ENCODE measurements around the gene FMNL3. TPM values are rescaled to one million over a fixed set of nuclear protein-coding genes. Genes with fewer than 3 reads are reported as not detected.

FMNL3 gene
- total RNA-seq, 1 experiment from 2014 or later = 0.58 TPM

DNA sequence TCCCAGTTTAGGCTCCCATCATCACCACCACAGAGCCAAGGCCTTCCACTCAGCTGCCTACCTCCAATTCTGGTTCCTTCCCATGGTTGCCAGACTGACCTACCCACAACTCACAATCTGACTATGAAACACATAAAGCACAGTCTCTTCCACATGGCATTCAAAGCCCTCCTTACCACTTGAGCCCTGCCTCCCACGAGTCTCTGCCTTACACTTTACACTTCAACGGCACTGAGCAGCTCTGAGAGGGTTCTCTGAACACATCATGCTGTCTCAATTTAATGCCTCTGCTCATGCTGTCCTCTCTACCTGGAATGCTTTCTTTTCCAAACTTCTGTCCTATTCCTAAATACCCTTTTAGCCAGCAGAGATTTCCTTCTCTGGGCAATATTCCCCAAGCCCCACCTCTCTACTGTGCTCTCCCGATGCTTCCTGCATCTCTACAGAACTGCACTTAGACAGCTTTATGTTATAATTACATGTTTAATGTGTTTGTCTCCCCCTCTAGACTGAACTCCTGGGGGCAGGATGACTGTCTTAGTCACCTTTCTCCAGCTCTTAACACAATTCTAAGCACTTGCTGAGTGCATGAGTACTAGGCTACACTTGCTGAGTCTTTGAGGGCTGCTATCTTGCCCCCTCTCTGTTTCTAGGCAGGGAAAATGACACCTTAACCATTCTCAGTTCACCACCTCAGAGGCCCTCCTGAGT, 23.5 kb downstream of the FMNL3 start:
- TF ChIP-seq, protein P1, sequence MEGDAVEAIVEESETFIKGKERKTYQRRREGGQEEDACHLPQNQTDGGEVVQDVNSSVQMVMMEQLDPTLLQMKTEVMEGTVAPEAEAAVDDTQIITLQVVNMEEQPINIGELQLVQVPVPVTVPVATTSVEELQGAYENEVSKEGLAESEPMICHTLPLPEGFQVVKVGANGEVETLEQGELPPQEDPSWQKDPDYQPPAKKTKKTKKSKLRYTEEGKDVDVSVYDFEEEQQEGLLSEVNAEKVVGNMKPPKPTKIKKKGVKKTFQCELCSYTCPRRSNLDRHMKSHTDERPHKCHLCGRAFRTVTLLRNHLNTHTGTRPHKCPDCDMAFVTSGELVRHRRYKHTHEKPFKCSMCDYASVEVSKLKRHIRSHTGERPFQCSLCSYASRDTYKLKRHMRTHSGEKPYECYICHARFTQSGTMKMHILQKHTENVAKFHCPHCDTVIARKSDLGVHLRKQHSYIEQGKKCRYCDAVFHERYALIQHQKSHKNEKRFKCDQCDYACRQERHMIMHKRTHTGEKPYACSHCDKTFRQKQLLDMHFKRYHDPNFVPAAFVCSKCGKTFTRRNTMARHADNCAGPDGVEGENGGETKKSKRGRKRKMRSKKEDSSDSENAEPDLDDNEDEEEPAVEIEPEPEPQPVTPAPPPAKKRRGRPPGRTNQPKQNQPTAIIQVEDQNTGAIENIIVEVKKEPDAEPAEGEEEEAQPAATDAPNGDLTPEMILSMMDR (IDR thresholded peaks at IDR 0.05; ENCODE audit: unreplicated experiment) = no peak
- H3K4me1 Mint-ChIP-seq (ENCODE audit: insufficient read depth, unreplicated experiment) = no peaks in the 10 kb centered on the region
- no peaks in the 10 kb centered on the region for H3K9me3 Mint-ChIP-seq (ENCODE audit: unreplicated experiment)
- ChIA-PET POLR2A (no interaction called here), CTCF (interaction anchor here (0.6 to 0.9 kb wide), 2 partner anchors 11 to 19 kb away, joined by 3 read pairs; no protein-coding TSS in a partner anchor)
- intact Hi-C loops (cut with micrococcal nuclease) = no loop called here
- no peaks in the 10 kb centered on the region for H3K36me3 Mint-ChIP-seq (ENCODE audit: insufficient read depth, unreplicated experiment)
- no peak overlapping the region for H3K27ac Mint-ChIP-seq (ENCODE audit: low read depth, unreplicated experiment)
- BruUV-seq (replicated peaks) = no TSS peak
- H3K27me3 Mint-ChIP-seq (ENCODE audit: insufficient read depth, unreplicated experiment) = no peaks in the 10 kb centered on the region
- no peak overlapping the region for H3K4me3 Mint-ChIP-seq (ENCODE audit: unreplicated experiment)
- DNase-seq (ENCODE audit: unreplicated experiment) = no peak

DNA sequence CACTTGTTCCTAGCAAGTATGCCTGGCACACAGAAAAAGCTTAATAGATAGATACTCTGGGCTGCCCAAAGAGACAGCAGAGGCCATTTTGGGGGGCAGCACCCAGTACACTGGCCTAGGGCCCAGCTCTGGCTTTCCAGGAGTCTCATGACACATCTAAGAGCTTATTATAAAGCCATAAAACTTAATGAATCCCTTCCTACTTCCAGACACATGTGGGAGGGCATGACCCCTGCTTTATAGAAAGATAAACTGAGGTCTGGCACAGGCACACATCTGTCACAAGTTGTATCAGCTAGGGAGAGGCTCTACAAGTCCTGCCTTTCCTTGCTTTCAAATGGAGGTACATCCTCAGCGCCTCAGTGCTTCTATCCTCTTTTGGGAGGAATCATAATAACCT, 27.1 kb downstream of the FMNL3 start:
- H3K27me3 Mint-ChIP-seq (ENCODE audit: insufficient read depth, unreplicated experiment) = peaks cover 16% of the 10 kb centered on the region
- H3K9me3 Mint-ChIP-seq (ENCODE audit: unreplicated experiment) = no peaks in the 10 kb centered on the region
- DNase-seq (ENCODE audit: unreplicated experiment) = no peak
- no peaks in the 10 kb centered on the region for H3K36me3 Mint-ChIP-seq (ENCODE audit: insufficient read depth, unreplicated experiment)
- TF ChIP-seq, protein P1 (IDR thresholded peaks at IDR 0.05; ENCODE audit: unreplicated experiment) = no peak
- POLR2A ChIA-PET = interaction anchor here (0.6 kb wide), 1 partner anchor 9 kb away, joined by 3 read pairs; no protein-coding TSS in a partner anchor
- H3K27ac Mint-ChIP-seq (ENCODE audit: low read depth, unreplicated experiment) = no peak overlapping the region
- CTCF ChIA-PET = interaction anchor here (0.6 to 1.2 kb wide), 4 partner anchors 17 to 1085 kb away, joined by 3 read pairs; no protein-coding TSS in a partner anchor
- intact Hi-C loops (cut with micrococcal nuclease) = no loop called here
- BruUV-seq (replicated peaks) = no TSS peak
- no peak overlapping the region for H3K4me3 Mint-ChIP-seq (ENCODE audit: unreplicated experiment)
- no peaks in the 10 kb centered on the region for H3K4me1 Mint-ChIP-seq (ENCODE audit: insufficient read depth, unreplicated experiment)

DNA sequence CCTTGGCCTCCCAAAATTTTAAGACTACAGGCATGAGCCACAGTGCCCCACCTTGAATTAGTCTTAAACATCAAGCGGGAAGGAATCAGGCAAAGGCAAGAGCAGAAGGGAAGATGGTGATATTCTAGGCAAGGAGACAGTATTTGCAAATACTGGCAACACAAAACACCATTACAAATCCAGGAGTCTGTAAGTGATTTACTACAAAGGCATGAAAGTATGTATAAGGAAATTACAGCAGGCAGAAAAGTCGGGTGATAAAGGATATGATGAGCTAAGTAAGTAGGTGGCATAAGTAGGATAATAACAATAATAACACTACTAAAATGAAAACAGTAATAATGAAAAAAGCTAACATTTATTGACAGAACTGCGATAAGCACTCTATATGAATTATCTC, 28.5 kb downstream of the FMNL3 start:
- Mint-ChIP-seq H3K4me1 (ENCODE audit: insufficient read depth, unreplicated experiment) (no peaks in the 10 kb centered on the region), H3K9me3 (ENCODE audit: unreplicated experiment) (no peaks in the 10 kb centered on the region), H3K27ac (ENCODE audit: low read depth, unreplicated experiment) (no peak overlapping the region), H3K36me3 (ENCODE audit: insufficient read depth, unreplicated experiment) (no peaks in the 10 kb centered on the region), H3K4me3 (ENCODE audit: unreplicated experiment) (no peak overlapping the region), H3K27me3 (ENCODE audit: insufficient read depth, unreplicated experiment) (peaks cover 18% of the 10 kb centered on the region)
- BruUV-seq (replicated peaks) = no TSS peak
- TF ChIP-seq, protein P1 (IDR thresholded peaks at IDR 0.05; ENCODE audit: unreplicated experiment) = no peak
- POLR2A ChIA-PET = interaction anchor here (0.7 kb wide), 2 partner anchors 84 to 185 kb away, joined by 3 to 4 read pairs; no protein-coding TSS in a partner anchor
- no peak for DNase-seq (ENCODE audit: unreplicated experiment)
- CTCF ChIA-PET = no interaction called here
- intact Hi-C loops (cut with micrococcal nuclease) = no loop called here

DNA sequence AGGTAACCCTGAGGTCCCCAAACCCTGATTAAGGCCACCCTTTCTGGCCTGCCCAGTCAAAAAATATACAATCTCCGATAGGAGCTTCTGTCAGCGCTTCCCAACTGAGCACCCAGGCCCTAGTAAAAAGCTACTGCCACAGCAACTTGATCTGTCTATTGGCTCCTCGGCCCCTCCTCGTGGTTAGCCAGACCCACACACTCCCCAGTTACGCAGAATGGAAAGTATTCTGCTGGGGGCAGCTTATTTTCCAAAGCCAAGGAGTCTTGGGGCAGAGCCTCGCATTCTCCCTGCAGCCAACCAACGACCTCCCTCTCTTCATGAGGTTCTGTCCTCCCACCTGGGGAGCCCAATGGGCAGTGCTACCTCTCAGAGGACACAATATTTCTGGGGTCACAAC, 32.1 kb downstream of the FMNL3 start:
- H3K27ac Mint-ChIP-seq (ENCODE audit: low read depth, unreplicated experiment) = no peak overlapping the region
- CTCF ChIA-PET = interaction anchor here (0.8 to 1.1 kb wide), 2 partner anchors 87 to 122 kb away, joined by 3 read pairs; no protein-coding TSS in a partner anchor
- BruUV-seq (replicated peaks) = no TSS peak
- no peak overlapping the region for H3K4me3 Mint-ChIP-seq (ENCODE audit: unreplicated experiment)
- POLR2A ChIA-PET = no interaction called here
- DNase-seq (ENCODE audit: unreplicated experiment) = no peak
- intact Hi-C loops (cut with micrococcal nuclease) = no loop called here
- H3K4me1 Mint-ChIP-seq (ENCODE audit: insufficient read depth, unreplicated experiment) = no peaks in the 10 kb centered on the region
- no peaks in the 10 kb centered on the region for H3K9me3 Mint-ChIP-seq (ENCODE audit: unreplicated experiment)
- TF ChIP-seq, protein P1 (IDR thresholded peaks at IDR 0.05; ENCODE audit: unreplicated experiment) = no peak
- H3K27me3 Mint-ChIP-seq (ENCODE audit: insufficient read depth, unreplicated experiment) = peaks cover 18% of the 10 kb centered on the region
- no peaks in the 10 kb centered on the region for H3K36me3 Mint-ChIP-seq (ENCODE audit: insufficient read depth, unreplicated experiment)

Data from MCF 10A (cell line).